H9 (cell line): ENCODE measurements around the gene MRPL16. TPM values are rescaled to one million over a fixed set of nuclear protein-coding genes. Genes with fewer than 3 reads are reported as not detected.

Source experiments
- DNase-seq: peaks from one replicate; pipeline ENCODE4 v3.0.0-alpha.2; 2017
- H2AFZ ChIP-seq: one replicate; pipeline ENCODE4 v1.6.1; 2013; ENCODE audit warnings: mild to moderate bottlenecking, low read length, control low read depth, moderate library complexity
- H2AK5ac ChIP-seq: 2 replicates; pipeline ENCODE4 v1.6.1; 2013; ENCODE audit warnings: low read length, control low read depth, mixed read lengths; ENCODE audit not compliant: insufficient read length
- H2BK120ac ChIP-seq: one replicate; pipeline ENCODE4 v1.6.1; 2013; ENCODE audit warnings: low read depth, mild to moderate bottlenecking, low read length, control low read depth, inconsistent platforms; ENCODE audit not compliant: poor library complexity, severe bottlenecking
- H2BK12ac ChIP-seq: 2 replicates; pipeline ENCODE4 v1.6.1; 2013; ENCODE audit warnings: low read length, control low read depth, mixed read lengths, low read depth; ENCODE audit not compliant: insufficient read length
- H2BK15ac ChIP-seq: 2 replicates; pipeline ENCODE4 v1.6.1; 2013; ENCODE audit warnings: low read depth, low read length, control low read depth
- H2BK20ac ChIP-seq: one replicate; pipeline ENCODE4 v1.6.1; 2013; ENCODE audit warnings: low read depth, mild to moderate bottlenecking, low read length, control low read depth, inconsistent platforms; ENCODE audit not compliant: poor library complexity, severe bottlenecking
- H2BK5ac ChIP-seq: 2 replicates; pipeline ENCODE4 v1.6.1; 2013; ENCODE audit warnings: low read length, control low read depth, mixed read lengths; ENCODE audit not compliant: insufficient read length
- H3K14ac ChIP-seq: 2 replicates; pipeline ENCODE4 v1.6.1; 2013; ENCODE audit warnings: low read length, control low read depth; ENCODE audit not compliant: insufficient read depth
- H3K18ac ChIP-seq: 2 replicates; pipeline ENCODE4 v1.6.1; 2013; ENCODE audit warnings: low read depth, mild to moderate bottlenecking, mixed read lengths, low read length, control low read depth; ENCODE audit not compliant: insufficient read length
- H3K23ac ChIP-seq: 2 replicates; pipeline ENCODE4 v1.6.1; 2013; ENCODE audit warnings: low read length, control low read depth, mixed read lengths, low read depth; ENCODE audit not compliant: insufficient read length
- H3K23me2 ChIP-seq: 2 replicates; pipeline ENCODE4 v1.6.1; 2013; ENCODE audit warnings: low read depth, mild to moderate bottlenecking, mixed read lengths, low read length, control low read depth; ENCODE audit not compliant: insufficient read length, poor library complexity, severe bottlenecking
- H3K27ac ChIP-seq: 2 replicates; pipeline ENCODE4 v1.5.1; 2013; ENCODE audit warnings: low read length, control low read depth, mixed read lengths, low read depth; ENCODE audit not compliant: insufficient read length
- H3K27me3 ChIP-seq: 2 replicates; pipeline ENCODE4 v1.6.1; 2013; ENCODE audit warnings: low read length, control low read depth, inconsistent platforms; ENCODE audit not compliant: insufficient read depth
- H3K4ac ChIP-seq: 2 replicates; pipeline ENCODE4 v1.6.1; 2013; ENCODE audit warnings: low read depth, mild to moderate bottlenecking, control low read depth, inconsistent platforms, low read length, moderate library complexity
- H3K4me1 ChIP-seq: 2 replicates; pipeline ENCODE4 v1.6.1; 2013; ENCODE audit warnings: low read length, control low read depth, inconsistent platforms; ENCODE audit not compliant: insufficient read depth
- H3K4me2 ChIP-seq: 2 replicates; pipeline ENCODE4 v1.6.1; 2013; ENCODE audit warnings: low read length, control low read depth, mixed read lengths; ENCODE audit not compliant: insufficient read length, insufficient read depth
- H3K56ac ChIP-seq: 2 replicates; pipeline ENCODE4 v1.6.1; 2013; ENCODE audit warnings: low read depth, mild to moderate bottlenecking, mixed read lengths, low read length, control low read depth; ENCODE audit not compliant: insufficient read length
- H3K79me1 ChIP-seq: 2 replicates; pipeline ENCODE4 v1.6.1; 2013; ENCODE audit warnings: low read depth, mild to moderate bottlenecking, moderate library complexity, low read length, control low read depth, inconsistent platforms; ENCODE audit not compliant: insufficient read depth, poor library complexity, severe bottlenecking
- H3K79me2 ChIP-seq: 2 replicates; pipeline ENCODE4 v1.6.1; 2013; ENCODE audit warnings: low read length, control low read depth, inconsistent platforms; ENCODE audit not compliant: insufficient read depth
- H3K9ac ChIP-seq: 2 replicates; pipeline ENCODE4 v1.6.1; 2013; ENCODE audit warnings: low read length, control low read depth, mixed read lengths; ENCODE audit not compliant: insufficient read length; ENCODE audit errors: extremely low read depth
- H3K9me3 ChIP-seq: one replicate; pipeline ENCODE4 v1.6.1; 2013; ENCODE audit warnings: low read depth, low read length, inconsistent platforms; ENCODE audit not compliant: control insufficient read depth
- H3T11ph ChIP-seq: one replicate; pipeline ENCODE4 v1.6.1; 2013; ENCODE audit warnings: mild to moderate bottlenecking, low read length, control low read depth, inconsistent platforms
- H4K20me1 ChIP-seq: one replicate; pipeline ENCODE4 v1.6.1; 2013; ENCODE audit not compliant: control insufficient read depth, insufficient read length, insufficient read depth
- H4K5ac ChIP-seq: 2 replicates; pipeline ENCODE4 v1.6.1; 2013; ENCODE audit warnings: low read depth, mild to moderate bottlenecking, mixed read lengths, low read length, control low read depth; ENCODE audit not compliant: insufficient read length
- H4K8ac ChIP-seq: replicated peaks from 2 replicates; pipeline ENCODE4 v1.6.1; 2013; ENCODE audit warnings: low read length, control low read depth, mixed read lengths, low read depth; ENCODE audit not compliant: insufficient read length
- H4K91ac ChIP-seq: 2 replicates; pipeline ENCODE4 v1.6.1; 2013; ENCODE audit warnings: low read depth, mild to moderate bottlenecking, moderate library complexity, mixed read lengths, low read length, control low read depth; ENCODE audit not compliant: insufficient read length
- H3K27ac Mint-ChIP-seq, 3 experiments: 2 replicates in 2 of 3; 3 replicates in 1 of 3; pipeline ENCODE4 v1.8.0; 2020 to 2021; ENCODE audit warnings: mixed read lengths in 3 of 3, mild to moderate bottlenecking in 1 of 3, moderate library complexity in 1 of 3
- H3K27me3 Mint-ChIP-seq: 2 replicates; pipeline ENCODE4 v1.8.0; 2021; ENCODE audit warnings: low read depth, mild to moderate bottlenecking, moderate library complexity, mixed read lengths
- H3K36me3 Mint-ChIP-seq, 3 experiments: 2 replicates in 2 of 3; 3 replicates in 1 of 3; pipeline ENCODE4 v1.8.0; 2020 to 2021; ENCODE audit warnings: low read depth in 3 of 3, mixed read lengths in 3 of 3; ENCODE audit not compliant: insufficient read depth in 1 of 3
- H3K4me1 Mint-ChIP-seq, 2 experiments: 2 replicates each; pipeline ENCODE4 v1.8.0; 2020; ENCODE audit warnings: mixed read lengths in 2 of 2
- H3K4me3 Mint-ChIP-seq, 2 experiments: 2 replicates in 1 of 2; 3 replicates in 1 of 2; pipeline ENCODE4 v1.8.0; 2020 to 2021; ENCODE audit warnings: mild to moderate bottlenecking in 2 of 2, mixed read lengths in 2 of 2, moderate library complexity in 1 of 2
- H3K9me3 Mint-ChIP-seq, 2 experiments: 2 replicates in 1 of 2; 3 replicates in 1 of 2; pipeline ENCODE4 v1.8.0; 2020; ENCODE audit warnings: mild to moderate bottlenecking in 2 of 2, mixed read lengths in 2 of 2, moderate library complexity in 1 of 2
- CTCF ChIP-seq: fragments of 200-600 bp; sonication (generic); conservative IDR thresholded peaks from 3 replicates; pipeline ENCODE4 v1.8.0; 2021; ENCODE audit warnings: antibody characterized with exemption, mild to moderate bottlenecking
- WGBS: extraction: QIAGEN DNeasy Blood & Tissue Kit; methylation state at CpG from one replicate; pipeline ENCODE4 v1.1.7; 2013; ENCODE audit warnings: missing lambda C conversion rate, low lambda C conversion rate, mixed read lengths; ENCODE audit not compliant: insufficient read length; ENCODE audit errors: extremely low coverage; 5-methylcytosine and 5-hydroxymethylcytosine counted together
- long read RNA-seq: library from polyadenylated mRNA; unstranded; transcript quantifications from one replicate; pipeline ENCODE4 v2.0.0, GENCODE V29; 2020
- total RNA-seq: library from RNA; stranded (reverse); gene quantifications from 2 replicates; pipeline ENCODE4 v1.2.1, GENCODE V29; 2021

MRPL16 gene
- total RNA-seq, result 84.5 and 87.1 TPM in 2 replicates
- long read RNA-seq, transcript MRPL16-201 (4 exons, 1,182 nt), result major isoform, 202 of 238 reads
- long read RNA-seq, transcript MRPL16-204 (4 exons, 574 nt), result minor isoform, 5 of 238 reads
- long read RNA-seq, partial matches to known transcripts, result 6 of 238 reads
- long read RNA-seq, other reads (novel, unspliced or antisense), result 21 of 238 reads

DNA sequence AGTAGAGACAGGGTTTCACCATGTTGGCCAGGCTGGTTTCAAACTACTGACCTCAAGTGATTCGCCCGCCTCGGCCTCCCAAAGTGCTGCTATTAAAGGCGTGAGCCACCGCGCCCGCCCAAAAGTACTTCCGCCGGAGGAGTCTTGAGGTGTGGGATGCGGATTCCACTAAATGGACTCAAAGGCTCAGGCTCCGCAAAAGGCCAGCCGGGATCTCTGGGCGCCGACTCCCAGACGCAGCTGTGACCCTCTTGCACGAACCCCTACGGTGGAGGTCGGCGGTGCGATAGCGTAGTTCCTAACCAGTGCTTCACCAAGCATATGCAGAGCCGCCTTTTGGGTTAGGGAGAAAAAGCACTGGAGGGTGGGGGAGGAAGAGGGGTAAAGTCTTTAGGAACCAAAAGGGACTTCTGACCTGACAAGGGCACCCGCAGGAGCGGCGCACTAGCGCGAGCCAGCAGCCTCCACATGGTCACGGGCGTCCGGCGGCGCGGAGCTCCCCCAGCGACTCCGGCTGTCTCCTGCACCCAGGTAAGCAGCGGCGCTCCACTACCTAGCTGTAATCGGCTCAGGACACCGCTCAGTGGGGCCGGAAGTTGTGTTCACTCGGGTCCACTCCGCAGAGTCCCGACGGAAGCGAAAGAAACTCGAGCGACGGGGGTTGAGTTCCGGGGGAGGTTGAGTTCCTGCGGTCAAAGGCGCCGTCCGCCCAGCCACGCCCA, at the start of gene MRPL16:
Gene MRPL16, minus strand, starts transcription at position 590 of the 722 bp plus-strand sequence. Its CDS starts 120 bp downstream, at position 470.
- Mint-ChIP-seq H3K27ac (peak within 1 kb of the TSS; percentile 93 to 98 (median 94)), H3K4me1 (peaks cover 35% of the 10 kb centered on the region in 2 experiments), H3K9me3 (no peaks in the 10 kb centered on the region), H3K36me3 (peaks cover 14 to 27% (median 24%) of the 10 kb centered on the region in 3 experiments; a peak in 6 of 7 replicates), H3K27me3 (no peaks in the 10 kb centered on the region; the same call in 1 of the 2 replicates), H3K4me3 (peak within 1 kb of the TSS; percentile 93 to 94)
- WGBS, result no CpG with 5 or more reads among the region's 54 CpGs
- Histone ChIP-seq H4K91ac (no peak within 1 kb of the TSS), H3K14ac (peak within 1 kb of the TSS; percentile 91), H4K8ac (no peak within 1 kb of the TSS), H3K4ac (no peak within 1 kb of the TSS), H2AK5ac (no peak within 1 kb of the TSS), H3K4me2 (peak within 1 kb of the TSS; percentile 79), H3K27me3 (no peaks in the 10 kb centered on the region), H2BK120ac (no peak within 1 kb of the TSS), H3K18ac (peak within 1 kb of the TSS; percentile 28), H2BK5ac (no peak within 1 kb of the TSS), H4K5ac (no peak within 1 kb of the TSS), H2AFZ (no peak within 1 kb of the TSS), H3K79me2 (no peaks in the 10 kb centered on the region), H2BK12ac (no peak within 1 kb of the TSS), H3K23ac (no peak within 1 kb of the TSS), H3K56ac (no peak within 1 kb of the TSS), H3K4me1 (peaks cover 4% of the 10 kb centered on the region; the same call in 1 of the 2 replicates), H3K27ac (no peak within 1 kb of the TSS), H3K9ac (peak within 1 kb of the TSS; percentile 93), H2BK20ac (no peak within 1 kb of the TSS), H4K20me1 (no peaks in the 10 kb centered on the region), H3K9me3 (no peaks in the 10 kb centered on the region), H3K79me1 (no peaks in the 10 kb centered on the region), H3T11ph (no peak within 1 kb of the TSS), H2BK15ac (no peak within 1 kb of the TSS), H3K23me2 (peaks cover 4% of the 10 kb centered on the region)
- DNase-seq, result peak; percentile 93
- peak; percentile 47 for TF ChIP-seq CTCF
